GM19324 (cell line): ENCODE measurements around the gene FGF14.

Experiments
- ATAC-seq: cut with Tn5 transposase; IDR thresholded peaks from one replicate; pipeline ENCODE4 v1.9.1; 2021; ENCODE audit warnings: mild to moderate bottlenecking, moderate library complexity; ENCODE audit not compliant: unreplicated experiment, low FRiP score

The FGF14 gene

GRCh38 chr13:102203718-102204117 lies 198.1 kb downstream of the FGF14 start:
- no peak for ATAC-seq

- no peak for ATAC-seq
Observed at GRCh38 chr13:102198418-102199311, 203.2 kb downstream of the FGF14 start.

- ATAC-seq = no peak
Observed at GRCh38 chr13:102197193-102197592, 204.7 kb downstream of the FGF14 start.

- ATAC-seq = no peak
Observed at GRCh38 chr13:102195566-102196462, 206.0 kb downstream of the FGF14 start.

DNA sequence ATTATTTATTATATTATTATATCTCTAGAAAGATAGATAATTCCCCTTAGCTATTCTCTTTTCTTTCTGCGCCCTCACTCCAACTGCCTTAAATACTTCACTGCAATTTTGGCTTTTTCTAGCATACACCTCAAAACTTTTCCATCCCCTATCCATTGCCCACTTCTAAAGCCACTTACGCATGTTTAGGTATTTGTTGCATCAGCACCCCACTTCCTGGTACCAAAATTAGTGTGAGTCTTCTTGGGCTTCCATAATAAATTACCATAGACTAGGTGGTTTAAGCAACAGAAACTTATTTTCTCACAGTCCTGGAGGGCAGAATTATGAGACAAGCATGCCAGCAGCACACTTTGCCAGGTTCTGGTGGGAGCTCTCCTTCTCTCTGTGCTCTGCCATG lies 209.0 kb downstream of the FGF14 start:
- ATAC-seq = no peak

DNA sequence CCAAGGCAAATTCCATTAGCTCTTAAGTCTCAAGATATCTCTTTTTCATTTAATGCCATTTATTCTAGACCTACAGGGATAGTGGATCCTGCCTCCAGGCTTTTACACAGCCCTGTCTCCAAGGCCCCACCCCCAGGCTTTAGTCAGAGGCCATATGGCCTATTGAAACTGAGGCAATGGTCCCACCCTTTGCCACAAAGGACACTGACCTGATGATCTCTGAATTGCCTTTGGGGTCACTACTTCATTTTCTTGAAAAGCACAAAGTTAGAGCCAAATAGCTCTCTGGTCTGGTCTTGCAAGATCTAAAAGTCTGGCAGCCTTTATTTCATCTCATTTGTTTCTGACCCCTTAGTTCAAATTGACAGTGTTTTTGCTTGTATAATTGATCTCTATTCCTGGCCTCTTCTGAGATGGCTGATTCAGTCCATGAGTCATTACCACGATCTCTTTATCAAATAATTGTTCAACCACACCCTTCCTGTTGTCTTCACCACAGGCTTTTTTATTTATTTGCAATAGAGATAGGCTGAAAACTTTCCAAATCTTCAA lies 209.8 kb downstream of the FGF14 start:
- no peak for ATAC-seq

DNA sequence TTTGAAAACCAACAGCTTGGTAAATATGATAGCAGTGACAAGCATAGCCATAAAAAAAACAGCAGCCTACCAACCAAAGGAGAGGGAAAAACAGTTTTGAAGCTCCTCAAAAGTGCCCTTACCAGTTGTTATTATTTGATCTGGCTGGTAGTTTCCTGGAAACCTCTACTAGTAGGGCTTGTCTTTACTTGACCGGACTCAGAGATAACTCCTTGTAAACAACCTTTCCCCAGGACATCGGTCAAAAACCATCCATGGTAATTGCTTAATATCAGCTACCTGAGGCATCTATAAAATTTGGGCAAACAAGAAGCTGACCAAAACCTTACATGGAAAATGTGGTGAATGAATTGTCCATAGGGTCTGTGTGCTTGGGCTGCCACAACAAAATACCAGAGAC lies 210.9 kb downstream of the FGF14 start:
- no peak for ATAC-seq

DNA sequence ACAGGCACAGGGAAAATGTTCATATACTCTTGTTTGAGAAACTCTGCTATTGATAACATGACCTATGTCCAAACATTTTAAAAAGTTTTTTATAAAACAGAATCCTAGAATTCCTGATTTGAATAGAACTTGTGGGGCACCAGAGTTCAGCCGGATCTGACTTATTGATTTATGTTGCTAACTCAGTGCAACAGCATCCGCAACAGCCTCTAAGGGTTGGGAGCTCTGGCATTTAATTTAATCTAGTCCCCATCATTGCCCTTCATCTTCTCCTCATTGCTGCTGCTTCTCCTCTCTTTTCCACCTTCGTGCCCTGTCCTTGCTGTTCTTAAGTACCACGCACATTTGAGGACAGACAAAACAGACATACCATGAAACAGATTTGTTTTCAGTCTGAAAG lies 214.5 kb downstream of the FGF14 start:
- ATAC-seq = no peak

DNA sequence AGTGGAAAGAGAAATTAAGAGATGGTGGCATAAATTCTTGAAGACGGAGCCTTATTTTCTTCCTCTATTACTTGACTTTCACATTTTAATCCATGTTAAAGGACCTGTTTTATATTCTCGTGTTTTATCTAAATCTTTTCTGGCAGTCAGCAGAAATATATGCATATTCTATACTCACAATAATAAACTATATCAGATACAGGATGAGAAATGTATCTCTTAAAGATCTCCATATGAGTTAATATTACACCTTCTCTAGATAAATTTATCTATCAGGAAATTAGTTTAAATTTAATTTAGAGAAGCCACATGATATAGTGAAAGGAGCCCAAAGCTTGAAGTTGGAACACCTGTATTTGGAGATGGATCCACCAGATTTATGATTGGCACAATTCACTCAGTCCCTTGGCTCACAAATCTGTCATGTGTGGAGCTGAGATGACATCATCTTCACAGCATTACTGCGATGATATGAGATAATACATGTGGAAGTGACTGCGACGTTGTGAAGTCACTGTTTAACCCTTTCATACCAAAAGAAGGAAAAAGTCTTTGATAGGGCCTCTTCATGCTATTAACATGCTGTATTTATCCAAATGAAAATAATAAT lies 216.4 kb downstream of the FGF14 start:
- ATAC-seq = no peak

GRCh38 chr13:102183509-102184182 lies 218.2 kb downstream of the FGF14 start:
- ATAC-seq = no peak

DNA sequence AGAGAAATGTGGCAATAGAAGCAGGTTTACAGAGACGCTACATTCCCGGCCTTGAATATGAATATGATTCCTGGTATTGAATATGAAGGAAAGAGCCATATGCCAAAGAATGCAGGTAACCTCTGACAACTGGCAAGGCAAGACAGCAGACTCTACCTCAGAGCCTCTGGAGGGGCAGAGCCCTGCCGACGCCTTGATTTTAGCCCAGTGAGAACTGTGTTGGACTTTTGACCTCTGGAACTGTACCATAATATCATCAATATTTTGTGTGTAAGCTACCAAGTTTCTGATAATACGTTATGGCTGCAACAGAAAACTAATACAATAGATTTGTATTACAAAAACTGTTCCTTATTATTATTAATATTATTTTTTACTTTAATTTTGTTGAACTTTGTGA lies 219.7 kb downstream of the FGF14 start:
- no peak for ATAC-seq

GRCh38 chr13:102177431-102177830 lies 224.4 kb downstream of the FGF14 start:
- no peak for ATAC-seq

DNA sequence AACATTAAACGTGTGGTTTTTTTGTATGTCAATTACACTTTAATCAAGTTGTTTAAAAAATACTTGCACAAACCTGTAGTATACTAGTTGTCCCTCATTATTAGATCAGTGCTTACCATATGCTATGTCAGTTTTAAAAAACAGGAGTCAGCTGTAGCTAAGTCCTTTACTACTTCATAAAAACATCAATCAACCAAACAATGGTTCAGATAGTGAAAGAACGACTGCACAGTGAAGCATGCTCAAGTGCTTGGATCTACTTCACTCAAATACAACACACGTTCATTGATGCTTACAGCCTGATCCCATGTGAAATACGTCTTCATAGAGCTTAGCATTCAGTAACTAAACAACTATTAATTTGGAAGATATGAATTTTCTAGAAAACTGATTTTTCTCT lies 225.0 kb downstream of the FGF14 start:
- no peak for ATAC-seq

DNA sequence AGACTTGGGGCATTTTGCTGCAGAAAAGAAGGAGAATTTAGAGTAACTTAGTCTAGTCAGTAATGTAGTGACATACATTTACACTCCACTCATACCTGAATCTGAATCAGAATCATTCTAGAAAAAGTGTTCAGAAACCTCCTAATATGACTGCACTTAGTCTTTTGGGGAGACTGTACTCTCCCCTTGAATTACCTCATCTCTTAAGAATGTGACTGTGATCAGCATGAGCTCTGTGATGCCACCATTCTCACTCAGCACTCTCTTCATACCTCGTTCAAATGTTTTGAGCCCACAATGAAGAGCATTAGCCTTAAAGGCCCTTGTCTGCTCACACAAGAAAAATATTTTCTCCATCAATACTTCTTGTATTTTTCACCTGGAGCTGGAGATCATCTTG lies 229.4 kb downstream of the FGF14 start:
- ATAC-seq = no peak

GRCh38 chr13:102170305-102170704 lies 231.5 kb downstream of the FGF14 start:
- ATAC-seq = no peak

DNA sequence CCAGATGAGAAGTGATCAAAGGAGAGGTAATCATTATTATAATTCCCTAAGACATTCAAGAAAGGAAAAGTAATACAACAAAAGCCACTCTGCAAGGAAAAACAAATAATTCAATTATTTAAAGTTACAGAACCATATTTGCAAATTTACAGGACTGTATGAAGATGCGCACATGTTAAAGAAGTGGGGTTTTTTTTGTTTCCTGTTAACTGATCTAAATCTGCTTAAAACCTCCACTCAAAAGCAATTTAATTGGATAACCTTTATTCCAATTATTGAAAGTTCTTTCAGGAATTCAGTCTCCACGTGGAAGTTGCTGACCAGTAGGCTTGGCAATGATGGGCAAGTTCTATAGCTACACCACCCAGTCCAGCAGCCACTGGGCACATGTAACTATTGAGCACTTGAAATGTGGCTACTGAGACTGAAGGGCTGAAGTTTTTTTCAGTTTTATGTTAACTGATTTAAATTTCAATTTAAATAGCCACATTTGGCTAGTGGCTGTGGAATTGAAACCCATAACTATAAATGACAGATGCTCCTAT lies 232.3 kb downstream of the FGF14 start:
- ATAC-seq = no peak

DNA sequence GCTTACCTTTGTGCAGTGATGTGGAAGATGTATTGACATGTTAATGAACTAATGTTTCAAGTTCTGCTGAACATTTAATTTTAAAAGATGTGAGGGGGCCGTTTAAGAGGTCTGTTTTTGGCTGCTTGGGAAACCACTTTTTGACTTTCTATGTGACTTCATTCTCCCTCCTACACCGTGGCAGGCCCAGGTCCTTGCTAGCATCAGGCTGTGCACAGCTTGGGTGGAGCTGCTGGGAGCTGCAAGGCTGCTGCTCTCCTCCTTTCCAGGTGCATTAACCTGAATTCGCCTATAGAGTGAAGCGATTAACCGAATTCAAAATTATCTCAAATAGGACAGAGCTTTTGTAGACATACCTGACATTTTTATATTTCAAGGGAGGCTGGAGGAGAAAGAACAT lies 249.1 kb downstream of the FGF14 start:
- ATAC-seq = no peak

DNA sequence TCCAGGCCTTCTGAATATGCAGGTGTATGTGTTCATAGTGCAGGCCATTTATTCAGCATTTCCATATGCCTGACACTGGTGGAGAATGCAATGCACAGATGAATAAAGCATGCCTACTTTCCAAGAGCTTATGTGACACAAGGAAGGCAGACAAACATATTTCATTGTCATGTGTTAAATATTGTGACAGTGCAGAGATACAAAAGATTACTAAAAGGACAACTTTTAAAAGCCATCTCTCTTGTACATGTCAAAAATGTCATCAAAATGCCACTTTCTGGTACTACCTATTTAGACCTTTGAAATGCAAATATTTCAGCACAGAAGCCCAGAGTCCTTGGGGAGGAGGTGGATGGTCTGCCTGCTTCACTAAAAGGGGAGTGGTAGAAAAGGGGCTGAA lies 254.5 kb downstream of the FGF14 start:
- no peak for ATAC-seq

DNA sequence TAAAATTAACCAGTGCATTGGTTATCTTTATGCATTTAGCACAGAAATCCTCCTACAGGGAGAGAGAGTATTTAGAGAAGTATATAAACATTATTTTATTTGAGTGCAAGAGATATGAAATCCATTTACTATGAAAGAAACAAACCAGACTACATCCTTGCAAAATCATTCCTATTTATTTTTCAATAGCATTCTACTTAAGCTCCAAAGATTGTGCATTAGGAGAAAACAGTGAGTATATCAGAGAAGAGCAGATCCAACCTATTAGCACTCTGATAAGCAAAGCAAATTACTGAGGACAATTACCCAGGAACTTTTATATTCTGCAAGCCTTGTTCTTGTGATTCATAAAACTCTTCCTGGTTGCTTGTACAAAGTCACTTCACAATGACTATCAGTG lies 256.1 kb downstream of the FGF14 start:
- no peak for ATAC-seq

- no peak for ATAC-seq
Observed at GRCh38 chr13:102142473-102142826, 259.4 kb downstream of the FGF14 start.
